GM23248 (cell line): ENCODE measurements around the gene HAND1. TPM values are rescaled to one million over a fixed set of nuclear protein-coding genes. Genes with fewer than 3 reads are reported as not detected.

Source experiments
- DNase-seq: peaks from one replicate; pipeline ENCODE4 v3.0.0-alpha.2; 2015
- H2AFZ ChIP-seq: fragments of 200-600 bp; sonication (generic); 2 replicates; pipeline ENCODE4 v1.6.1; 2016; ENCODE audit warnings: antibody characterized with exemption
- H3F3A ChIP-seq: fragments of 200-600 bp; sonication (generic); 2 replicates; pipeline ENCODE4 v1.6.1; 2016; ENCODE audit warnings: mild to moderate bottlenecking, antibody characterized with exemption, mixed run types; ENCODE audit not compliant: insufficient read depth
- H3K27ac ChIP-seq: fragments of 200-600 bp; sonication (generic); 2 replicates; pipeline ENCODE4 v1.5.1; 2016; ENCODE audit warnings: mild to moderate bottlenecking
- H3K27me3 ChIP-seq: fragments of 200-600 bp; sonication (generic); replicated peaks from 2 replicates; pipeline ENCODE4 v1.6.1; 2016; ENCODE audit warnings: mild to moderate bottlenecking; ENCODE audit not compliant: insufficient read depth
- H3K36me3 ChIP-seq: fragments of 200-600 bp; sonication (generic); 2 replicates; pipeline ENCODE4 v1.6.1; 2016; ENCODE audit warnings: low read depth, mild to moderate bottlenecking
- H3K4me1 ChIP-seq: fragments of 200-600 bp; sonication (generic); 2 replicates; pipeline ENCODE4 v1.6.1; 2016; ENCODE audit warnings: mild to moderate bottlenecking; ENCODE audit not compliant: insufficient read depth
- H3K4me2 ChIP-seq: fragments of 200-600 bp; sonication (generic); one replicate; pipeline ENCODE4 v1.6.1; 2016; ENCODE audit warnings: mild to moderate bottlenecking; ENCODE audit not compliant: unreplicated experiment
- H3K4me3 ChIP-seq: fragments of 200-600 bp; sonication (generic); 2 replicates; pipeline ENCODE4 v1.5.1; 2016; ENCODE audit warnings: mild to moderate bottlenecking
- H3K79me2 ChIP-seq: fragments of 200-600 bp; sonication (generic); 2 replicates; pipeline ENCODE4 v1.6.1; 2016; ENCODE audit warnings: mild to moderate bottlenecking; ENCODE audit not compliant: insufficient read depth
- H3K9ac ChIP-seq: fragments of 200-600 bp; sonication (generic); 2 replicates; pipeline ENCODE4 v1.6.1; 2016; ENCODE audit warnings: mild to moderate bottlenecking
- H3K9me2 ChIP-seq: fragments of 200-600 bp; sonication (generic); 2 replicates; pipeline ENCODE4 v1.6.1; 2016; ENCODE audit warnings: mixed run types, mild to moderate bottlenecking, moderate library complexity; ENCODE audit not compliant: insufficient read depth
- H3K9me3 ChIP-seq: fragments of 200-600 bp; sonication (generic); one replicate; pipeline ENCODE4 v1.6.1; 2017; ENCODE audit warnings: low read depth
- H4K20me1 ChIP-seq: fragments of 200-600 bp; sonication (generic); 2 replicates; pipeline ENCODE4 v1.6.0; 2016; ENCODE audit not compliant: insufficient read depth
- EZH2 ChIP-seq: fragments of 200-600 bp; sonication (generic); IDR thresholded peaks from 2 replicates; pipeline ENCODE4 v1.6.1; 2018; ENCODE audit warnings: antibody characterized with exemption, mild to moderate bottlenecking; ENCODE audit not compliant: insufficient read depth, poor library complexity, severe bottlenecking
- EZH2phosphoT487 ChIP-seq: fragments of 200-600 bp; sonication (generic); IDR thresholded peaks from 2 replicates; pipeline ENCODE4 v1.6.1; 2018; ENCODE audit warnings: antibody characterized with exemption, moderate library complexity, mild to moderate bottlenecking, low read depth; ENCODE audit not compliant: insufficient read depth
- WGBS, 2 experiments: methylation state at CpG; one replicate each; pipeline ENCODE4 v1.1.6; 2015 to 2017; ENCODE audit warnings: low lambda C conversion rate in 2 of 2, low coverage in 1 of 2; ENCODE audit errors: missing lambda C conversion rate in 2 of 2; 5-methylcytosine and 5-hydroxymethylcytosine counted together
- in situ Hi-C: fragments of 300-500 bp; cut with MboI; formaldehyde crosslinking; loops from 2 replicates; pipeline ENCODE4 v1.15.0; 2020
- polyA plus RNA-seq: library from polyadenylated mRNA; unstranded; fragments of >200 nt; fragmentation: Nextera tagmentation; extraction: Ambion mirVana; gene quantifications from 2 replicates; pipeline ENCODE4 v1.2.1, GENCODE V29; 2016
- total RNA-seq: library from RNA; depleted of rRNA; stranded (reverse); fragments of >200 nt; shearing (Covaris generic); gene quantifications from 2 replicates; pipeline ENCODE4 v1.2.3, GENCODE V29; 2014; rRNA removed

HAND1 gene
- total RNA-seq, result not detected in 2 replicates
- not detected in 2 replicates for polyA plus RNA-seq

DNA sequence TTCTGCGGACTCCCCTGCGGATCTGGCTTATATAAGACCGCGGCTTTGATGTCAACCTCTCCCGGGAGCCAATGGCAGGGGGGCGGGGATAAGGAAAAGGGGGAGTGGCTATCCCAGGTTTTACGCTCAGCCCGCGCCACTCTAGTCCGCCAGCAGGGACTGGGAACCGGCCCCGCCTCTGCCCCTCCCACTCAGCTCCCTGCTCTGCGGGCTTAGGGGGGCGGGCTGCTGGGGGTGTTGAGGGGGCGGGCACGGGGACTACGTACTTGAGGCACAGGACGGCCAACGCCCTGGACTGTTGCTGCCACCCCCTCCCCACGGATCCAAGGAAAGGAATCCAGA lies at the start of gene HAND1:
Gene HAND1 (minus strand): TSS at position 4 of the 342 bp plus-strand sequence. CDS start 219 bp downstream, outside the sequence.
- TF ChIP-seq EZH2 (peak; percentile 64), EZH2phosphoT487 (peak; percentile 45; the same call in 1 of the 2 replicates)
- peak within 1 kb of the TSS; percentile 69 for H3K4me2 ChIP-seq
- H2AFZ ChIP-seq, result no peak within 1 kb of the TSS
- H3K36me3 ChIP-seq, result no peaks in the 10 kb centered on the region
- peak within 1 kb of the TSS; percentile 34; the same call in 1 of the 2 replicates for H3K4me3 ChIP-seq
- no peaks in the 10 kb centered on the region for H3F3A ChIP-seq
- no peaks in the 10 kb centered on the region for H3K9me3 ChIP-seq
- H3K27ac ChIP-seq, result no peak within 1 kb of the TSS
- WGBS, 2 experiments, result 3 to 4% methylated on average over 15 to 19 of the region's 20 CpGs
- no peaks in the 10 kb centered on the region for H4K20me1 ChIP-seq
- H3K4me1 ChIP-seq, result no peaks in the 10 kb centered on the region
- H3K27me3 ChIP-seq, result peaks cover 98% of the 10 kb centered on the region
- H3K9ac ChIP-seq, result no peak within 1 kb of the TSS
- H3K79me2 ChIP-seq, result no peaks in the 10 kb centered on the region
- in situ Hi-C loops, result no loop called here
- no peaks in the 10 kb centered on the region for H3K9me2 ChIP-seq
- peak; percentile 38 for DNase-seq

- H3K9me2 ChIP-seq, result no peaks in the 10 kb centered on the region
- WGBS, 2 experiments, result 72 to 76% methylated on average over 12 of the region's 12 CpGs
- peaks cover 24% of the 10 kb centered on the region; the same call in 1 of the 2 replicates for H3K27me3 ChIP-seq
- no peak overlapping the region for H3K27ac ChIP-seq
- no peak for TF ChIP-seq EZH2
- TF ChIP-seq EZH2phosphoT487, result no peak
- H3K79me2 ChIP-seq, result no peaks in the 10 kb centered on the region
- no peaks in the 10 kb centered on the region for H3K9me3 ChIP-seq
- H2AFZ ChIP-seq, result no peak overlapping the region
- no peak overlapping the region for H3K4me3 ChIP-seq
- no peak overlapping the region for H3K4me2 ChIP-seq
- 0 out of 2 replicates have a peak, but pooled peaks cover 6% of the 10 kb centered on the region for H3K4me1 ChIP-seq
- in situ Hi-C loops, result no loop called here
- no peaks in the 10 kb centered on the region; the same call in 1 of the 2 replicates for H3F3A ChIP-seq
- H4K20me1 ChIP-seq, result no peaks in the 10 kb centered on the region
- no peaks in the 10 kb centered on the region for H3K36me3 ChIP-seq
- no peak for DNase-seq
- no peak overlapping the region for H3K9ac ChIP-seq
Measured at GRCh38 chr5:154526231-154527226, 48.5 kb upstream of the HAND1 start.

- Histone ChIP-seq H3K4me3 (no peak overlapping the region), H3K36me3 (no peaks in the 10 kb centered on the region), H3K79me2 (no peaks in the 10 kb centered on the region), H4K20me1 (no peaks in the 10 kb centered on the region), H3K9me2 (no peaks in the 10 kb centered on the region), H3K9me3 (no peaks in the 10 kb centered on the region), H3K27me3 (peaks cover 32% of the 10 kb centered on the region; the same call in 1 of the 2 replicates), H3K9ac (no peak overlapping the region), H3K4me2 (no peak overlapping the region), H3K4me1 (0 out of 2 replicates have a peak, but pooled peaks cover 6% of the 10 kb centered on the region), H2AFZ (no peak overlapping the region), H3K27ac (no peak overlapping the region), H3F3A (no peaks in the 10 kb centered on the region; the same call in 1 of the 2 replicates)
- WGBS, 2 experiments, result 42 to 47% methylated on average over 2 of the region's 2 CpGs
- peak; percentile 18 for DNase-seq
- TF ChIP-seq EZH2phosphoT487 (no peak), EZH2 (no peak)
- in situ Hi-C loops, result no loop called here
Measured at GRCh38 chr5:154524859-154525258, 46.8 kb upstream of the HAND1 start.

GRCh38 chr5:154524181-154524580 lies 46.2 kb upstream of the HAND1 start:
- H3K27me3 ChIP-seq, result peaks cover 30% of the 10 kb centered on the region; the same call in 1 of the 2 replicates
- no peaks in the 10 kb centered on the region for H4K20me1 ChIP-seq
- no peaks in the 10 kb centered on the region for H3K9me3 ChIP-seq
- WGBS, 2 experiments, result 54 to 71% methylated on average over 4 of the region's 4 CpGs
- DNase-seq, result no peak
- in situ Hi-C loops, result no loop called here
- H3K4me3 ChIP-seq, result no peak overlapping the region
- H3K27ac ChIP-seq, result no peak overlapping the region
- no peak overlapping the region for H2AFZ ChIP-seq
- no peak overlapping the region for H3K4me2 ChIP-seq
- H3K4me1 ChIP-seq, result 0 out of 2 replicates have a peak, but pooled peaks cover 6% of the 10 kb centered on the region
- no peaks in the 10 kb centered on the region for H3K36me3 ChIP-seq
- no peaks in the 10 kb centered on the region; the same call in 1 of the 2 replicates for H3F3A ChIP-seq
- no peak overlapping the region for H3K9ac ChIP-seq
- TF ChIP-seq EZH2 (no peak), EZH2phosphoT487 (no peak)
- H3K79me2 ChIP-seq, result no peaks in the 10 kb centered on the region
- no peaks in the 10 kb centered on the region for H3K9me2 ChIP-seq
